GM10266 (cell line): ENCODE results near the gene P2RY2.
"Not testable (repeated sequence)": the region's sequence is repeated elsewhere in the genome, so short reads cannot be mapped to it uniquely, and the experiment has no call there.

Experiments
- DNase-seq: peaks from one replicate; pipeline ENCODE4 v3.0.0; 2012; ENCODE audit errors: extremely low spot score
- TF ChIP-seq, protein P1 (sequence below): IDR thresholded peaks from 2 replicates; pipeline ENCODE4 v1.5.1; 2012; ENCODE audit warnings: mild to moderate bottlenecking, low read depth; ENCODE audit not compliant: control insufficient read depth, insufficient read depth; ENCODE audit errors: missing control alignments

The P2RY2 gene

DNA sequence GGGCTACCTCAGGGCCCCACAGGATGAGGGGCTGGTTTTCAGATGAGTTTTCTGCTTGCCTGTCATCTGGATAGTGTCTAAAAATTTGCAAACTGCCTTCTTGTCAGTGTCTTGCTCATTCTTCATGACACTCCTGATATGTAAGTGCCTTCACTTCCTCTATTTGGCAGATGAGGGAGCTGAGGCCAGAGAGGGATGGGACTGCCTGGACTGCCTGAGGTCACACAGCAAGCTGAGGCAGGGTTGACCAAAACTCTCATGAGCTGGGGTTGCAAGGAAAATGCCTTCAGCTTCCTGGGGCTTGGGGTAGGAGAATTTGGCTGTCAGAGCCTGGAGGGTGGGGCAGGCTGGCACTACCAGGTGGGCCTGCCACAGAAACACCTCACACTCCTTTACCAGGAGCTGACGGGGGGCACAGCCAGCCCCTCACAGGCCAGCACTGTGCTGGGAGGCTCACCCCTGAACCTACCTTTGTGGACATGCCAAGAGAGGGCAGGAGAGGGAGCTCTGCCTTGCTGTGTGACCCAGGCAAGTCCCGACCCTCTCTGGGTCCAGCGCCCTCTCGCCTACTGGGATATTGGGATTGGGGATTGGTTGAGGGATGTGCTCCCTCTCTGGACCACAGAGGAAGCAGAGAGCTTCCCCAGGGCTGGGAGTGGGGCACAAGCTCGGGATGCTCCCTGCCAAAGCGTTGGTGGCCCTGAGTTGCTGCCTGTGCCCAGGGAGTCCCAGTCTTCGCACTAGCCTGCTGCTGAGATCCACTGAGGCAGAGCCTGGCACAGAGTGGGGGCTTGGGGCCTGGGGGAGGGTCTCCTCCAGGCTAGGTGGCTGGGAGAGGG is 52.2 kb downstream of the P2RY2 start:
- no peak for DNase-seq
- TF ChIP-seq, protein P1, sequence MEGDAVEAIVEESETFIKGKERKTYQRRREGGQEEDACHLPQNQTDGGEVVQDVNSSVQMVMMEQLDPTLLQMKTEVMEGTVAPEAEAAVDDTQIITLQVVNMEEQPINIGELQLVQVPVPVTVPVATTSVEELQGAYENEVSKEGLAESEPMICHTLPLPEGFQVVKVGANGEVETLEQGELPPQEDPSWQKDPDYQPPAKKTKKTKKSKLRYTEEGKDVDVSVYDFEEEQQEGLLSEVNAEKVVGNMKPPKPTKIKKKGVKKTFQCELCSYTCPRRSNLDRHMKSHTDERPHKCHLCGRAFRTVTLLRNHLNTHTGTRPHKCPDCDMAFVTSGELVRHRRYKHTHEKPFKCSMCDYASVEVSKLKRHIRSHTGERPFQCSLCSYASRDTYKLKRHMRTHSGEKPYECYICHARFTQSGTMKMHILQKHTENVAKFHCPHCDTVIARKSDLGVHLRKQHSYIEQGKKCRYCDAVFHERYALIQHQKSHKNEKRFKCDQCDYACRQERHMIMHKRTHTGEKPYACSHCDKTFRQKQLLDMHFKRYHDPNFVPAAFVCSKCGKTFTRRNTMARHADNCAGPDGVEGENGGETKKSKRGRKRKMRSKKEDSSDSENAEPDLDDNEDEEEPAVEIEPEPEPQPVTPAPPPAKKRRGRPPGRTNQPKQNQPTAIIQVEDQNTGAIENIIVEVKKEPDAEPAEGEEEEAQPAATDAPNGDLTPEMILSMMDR, result no peak

DNA sequence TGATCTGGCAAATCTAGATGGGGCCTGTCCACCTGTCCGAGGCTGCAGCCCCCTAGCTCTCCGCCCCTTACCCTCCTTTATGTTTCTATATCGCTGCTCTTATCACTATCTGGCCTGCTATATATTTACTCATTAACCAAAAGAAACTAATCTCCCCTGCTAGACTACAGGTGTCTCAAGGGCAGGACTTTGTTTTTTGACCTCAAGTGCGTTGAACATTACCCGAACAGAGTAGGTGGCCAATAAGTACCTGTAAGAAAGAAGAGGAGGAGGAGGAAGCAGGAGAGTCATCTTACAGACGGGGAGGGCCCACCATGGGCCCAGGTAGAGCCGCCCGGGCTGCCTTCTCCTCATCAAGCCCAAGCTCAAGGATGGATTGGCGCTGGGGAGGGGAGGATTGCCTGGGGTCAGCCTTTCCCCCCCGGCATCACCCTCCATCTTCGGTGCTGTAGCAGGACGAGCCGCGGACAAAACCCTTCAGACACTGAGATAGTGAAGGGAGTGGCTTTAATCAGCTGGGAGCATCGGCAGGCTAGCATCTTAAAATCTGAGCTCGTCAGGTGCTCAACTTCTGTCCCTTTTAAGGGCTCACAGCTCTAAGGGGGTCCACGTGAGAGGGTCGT is 52.9 kb downstream of the P2RY2 start:
- DNase-seq, result no peak
- TF ChIP-seq, protein P1, result no peak

DNA sequence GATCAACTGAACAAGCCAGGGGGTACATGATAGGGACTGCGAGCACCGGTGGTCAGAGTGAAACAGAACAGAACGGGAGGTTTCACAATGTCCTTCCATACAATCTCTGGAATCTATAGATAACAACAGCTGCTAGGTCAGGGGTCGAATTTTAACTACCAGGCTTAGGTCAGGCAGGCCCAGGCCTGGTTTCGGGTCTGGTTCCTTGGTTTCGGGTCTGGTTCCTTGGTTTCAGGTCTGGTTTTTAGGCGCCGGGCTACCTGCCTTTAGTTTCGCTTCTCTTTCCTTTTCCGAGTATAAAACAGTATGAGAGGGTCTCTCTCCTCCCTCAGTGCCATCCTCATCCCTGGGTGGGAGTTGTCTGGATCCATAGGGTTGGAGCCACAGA is 53.4 kb downstream of the P2RY2 start:
- not testable (repeated sequence) for DNase-seq

DNA sequence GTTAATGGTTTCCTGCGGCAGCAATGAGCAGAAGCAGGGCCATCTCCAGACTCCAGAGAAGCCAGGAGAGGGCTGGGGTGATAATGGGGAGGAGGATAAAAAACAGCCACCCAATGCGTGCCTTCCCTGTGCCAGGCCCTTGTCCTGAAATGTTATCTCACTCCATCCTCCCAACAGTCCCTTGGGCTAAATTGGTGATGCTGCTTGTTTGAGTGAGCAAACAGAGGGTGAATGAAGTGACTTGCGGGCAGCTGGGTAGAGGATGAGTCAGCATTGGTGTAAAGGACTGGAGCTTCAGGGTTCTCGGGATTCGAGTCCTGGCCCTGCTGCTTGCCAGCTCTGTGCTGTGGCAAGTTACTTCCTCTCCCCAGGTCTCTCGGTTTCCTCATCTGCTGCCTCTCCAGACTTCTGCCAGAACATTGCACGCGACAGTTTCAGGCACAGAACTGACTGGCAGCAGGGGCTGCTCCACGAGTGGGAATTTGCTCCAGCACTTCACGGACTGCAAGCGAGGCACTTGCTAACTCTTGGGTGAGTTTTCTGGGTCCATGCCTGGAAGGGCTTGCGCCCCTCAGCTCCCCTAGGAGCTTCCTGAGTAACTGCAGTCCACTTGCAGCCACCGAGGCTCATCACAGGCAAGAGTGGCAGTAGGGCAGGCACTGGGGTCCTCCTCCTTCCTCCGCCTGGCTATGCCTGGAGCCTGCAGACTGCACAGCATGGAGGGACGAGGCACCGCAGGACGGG is 54.0 kb downstream of the P2RY2 start, which contains the start of gene P2RY6:
P2RY6 (plus strand) TSS at position 403 of the 744 bp plus-strand sequence. CDS start 24,181 bp downstream, outside the sequence.
- TF ChIP-seq, protein P1, result no peak

DNA sequence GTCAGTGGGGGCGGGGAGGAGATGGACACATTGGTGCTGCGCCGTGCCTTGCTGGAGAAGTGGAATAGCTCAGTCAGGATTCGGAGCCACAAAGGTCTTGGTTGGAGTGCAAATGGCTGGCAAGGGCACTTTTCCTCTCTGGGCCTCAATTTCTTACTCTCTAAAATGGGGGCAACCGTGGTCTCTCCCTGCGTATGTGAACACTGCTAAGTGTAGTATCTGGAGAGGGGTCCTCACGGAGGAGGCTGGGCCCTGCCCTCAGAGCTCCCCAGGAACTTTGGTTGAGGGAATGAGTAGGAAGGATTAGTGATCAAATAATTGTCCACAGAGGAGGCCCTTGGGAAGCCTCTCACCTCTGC is 54.6 kb downstream of the P2RY2 start:
- TF ChIP-seq, protein P1, result no peak
- no peak for DNase-seq

More for the DNA sequence above, 54.0 kb downstream of the P2RY2 start, which contains the start of gene P2RY6:
- no peak for DNase-seq

DNA sequence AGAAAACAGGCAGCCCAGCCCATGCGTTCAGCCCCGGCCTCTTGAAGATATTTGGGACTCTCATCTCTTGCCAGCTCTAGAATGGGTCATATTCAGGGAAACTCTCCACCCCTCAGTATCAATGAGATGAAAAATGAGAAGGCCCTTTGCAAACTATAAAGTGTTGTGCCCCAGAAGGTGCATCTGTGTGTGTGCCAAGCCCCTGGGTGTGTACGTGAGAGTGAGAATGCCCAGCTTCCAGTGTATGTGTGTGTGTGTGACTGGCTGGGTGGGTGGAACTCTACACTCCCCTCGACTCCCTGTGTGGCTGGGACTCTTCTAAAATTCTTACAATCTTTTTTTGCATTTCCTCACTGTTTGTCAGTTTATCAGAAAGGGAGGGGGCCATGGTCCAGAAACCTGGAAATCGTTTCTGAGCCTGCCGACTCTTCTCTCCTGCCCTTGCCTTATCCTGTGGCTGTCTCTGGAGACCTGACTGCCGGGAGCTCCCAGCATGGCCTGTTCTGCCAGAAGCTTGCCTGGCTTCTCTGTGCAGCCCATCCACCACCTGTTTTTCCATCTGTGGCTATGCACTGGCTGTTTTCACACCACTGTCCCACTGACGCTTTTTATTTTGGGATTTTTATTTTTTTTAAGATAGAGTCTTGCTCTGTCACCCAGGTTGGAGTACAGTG is 55.3 kb downstream of the P2RY2 start:
- no peak for DNase-seq
- TF ChIP-seq, protein P1, result no peak

DNA sequence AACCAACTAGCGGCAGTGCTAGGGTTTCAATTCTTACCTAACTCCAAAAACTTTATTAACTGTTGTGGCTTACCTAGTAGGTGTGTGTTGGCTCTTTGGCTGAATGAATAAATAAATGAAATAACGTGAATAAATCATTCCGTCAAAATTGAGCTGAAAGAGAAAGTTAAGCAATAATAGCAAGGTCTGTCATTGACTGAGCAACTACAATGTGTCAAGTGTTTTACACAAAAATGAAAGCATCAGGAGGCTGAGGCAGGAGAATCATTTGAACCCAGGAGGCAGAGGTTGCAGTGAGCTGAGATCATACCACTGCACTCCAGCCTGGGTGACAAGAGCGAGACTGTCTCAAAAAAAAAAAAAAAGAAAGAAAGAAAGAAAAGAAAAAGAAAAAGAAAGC is 56.1 kb downstream of the P2RY2 start:
- not testable (repeated sequence) for DNase-seq
